ENCODE data around the gene MICAL3. TPM values are rescaled to one million over a fixed set of nuclear protein-coding genes. Genes with fewer than 3 reads are reported as not detected.

The MICAL3 gene
- total and polyA plus RNA-seq, 2 of the 8 experiments (the other 6 are each of a cell fraction or from before 2014, with no cell fraction given), result 8.3 to 41.8 TPM

DNA sequence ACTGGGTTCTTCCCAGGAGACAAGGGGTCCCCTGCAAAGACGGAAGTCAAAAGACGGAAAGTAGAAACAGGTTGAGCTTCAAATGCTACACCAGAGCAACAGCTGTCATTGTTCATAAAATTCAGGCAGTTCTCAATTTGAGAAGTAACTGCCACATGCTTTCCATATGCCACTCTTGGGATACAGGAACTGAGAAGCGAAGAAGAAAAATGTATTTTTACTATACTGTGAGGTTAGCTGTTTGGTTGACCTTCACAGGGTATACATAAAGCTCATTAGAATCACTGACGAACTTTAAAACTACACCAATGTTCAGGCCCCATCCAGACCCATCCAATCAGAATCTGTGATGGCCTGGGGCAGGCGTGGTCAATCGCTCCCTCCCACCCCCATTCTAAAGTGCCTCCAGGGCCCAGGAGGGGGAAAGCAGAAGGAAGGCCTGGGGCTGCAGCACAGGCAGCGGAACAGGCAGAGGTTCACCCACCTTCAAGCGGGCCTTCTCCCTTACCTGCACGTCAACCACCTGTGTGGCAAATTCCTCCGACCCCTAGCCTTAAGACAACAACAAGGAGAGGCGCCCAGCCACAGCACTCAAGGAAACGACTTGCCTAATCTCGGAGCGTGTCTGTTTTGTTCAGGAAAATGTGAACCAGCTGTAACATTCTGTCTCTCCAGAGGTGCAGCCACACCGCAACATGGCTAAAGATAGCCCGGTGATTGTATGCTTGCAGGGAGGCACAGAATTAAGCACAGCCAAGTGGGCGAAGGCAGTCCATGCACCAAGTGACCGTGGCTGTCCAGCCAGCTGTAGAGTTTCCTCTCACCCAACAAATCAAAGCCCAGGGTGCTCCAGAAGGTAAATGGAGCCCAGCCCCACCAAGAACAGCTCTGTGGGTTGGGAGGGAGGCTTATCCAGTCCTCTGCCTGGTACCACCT lies 82.6 kb downstream of the MICAL3 start (continued):
- TF ChIP-seq EGR1 (IDR thresholded peaks at IDR 0.05; ENCODE audit: borderline replicate concordance, low read depth, low read length), result no peak
- TF ChIP-seq CHD1 (IDR thresholded peaks at IDR 0.05; ENCODE audit: low read depth, low read length), result no peak
- no peak for TF ChIP-seq GABPA (IDR thresholded peaks at IDR 0.05; ENCODE audit: borderline replicate concordance, insufficient read depth, low read length)
